Measurements from ENCODE around the gene SMIM14.
"Not testable (repeated sequence)": the region's sequence is repeated elsewhere in the genome, so short reads cannot be mapped to it uniquely, and the experiment has no call there.

The SMIM14 gene

DNA sequence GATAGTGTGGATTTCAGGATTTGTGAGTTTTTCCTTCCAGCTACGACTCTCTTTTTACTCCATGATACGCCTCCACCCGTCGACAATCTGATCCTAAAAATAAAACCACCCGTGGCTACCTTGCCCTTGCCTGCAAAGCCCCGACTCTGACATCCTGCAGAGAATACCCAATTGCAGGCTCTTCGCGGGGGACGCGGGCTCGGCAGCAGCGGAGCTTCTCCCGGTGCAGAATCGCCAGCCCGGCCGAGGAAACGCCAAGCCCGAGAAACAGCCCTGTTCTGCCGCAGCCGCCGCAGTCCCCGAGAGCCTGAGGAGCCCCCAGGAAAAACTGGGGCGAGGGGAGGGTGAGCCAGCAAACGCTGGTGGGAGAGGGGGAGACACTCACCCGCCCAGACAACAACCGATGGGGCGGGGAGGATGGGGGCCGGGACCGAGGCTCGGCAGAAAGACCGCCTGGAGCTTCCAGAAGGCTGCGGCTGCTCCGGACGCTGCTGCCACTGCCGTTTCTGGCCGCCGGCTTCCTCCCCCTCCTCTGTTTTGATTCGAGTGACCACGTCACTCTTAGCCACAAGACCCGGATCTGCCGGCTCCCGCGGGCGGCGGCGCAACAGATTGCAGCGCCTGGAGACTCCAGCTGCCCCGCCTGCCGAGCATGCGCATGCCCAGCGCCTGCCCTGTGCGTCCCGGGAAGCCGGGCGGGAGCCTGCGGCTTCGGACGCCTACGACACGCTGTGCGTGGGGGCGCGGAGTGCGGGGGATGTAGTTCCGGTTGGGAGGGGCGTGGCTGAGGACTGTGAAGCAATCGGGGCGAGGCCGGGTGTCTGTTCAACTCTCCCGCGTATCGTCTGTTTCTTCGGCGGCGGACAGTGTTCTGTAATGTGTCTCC lies at the start of gene SMIM14:
TSS of gene SMIM14 (minus strand) at position 512 of the 886 bp plus-strand sequence. CDS start 33,720 bp downstream, outside the sequence.
- peak; percentile 82 for DNase-seq

DNA sequence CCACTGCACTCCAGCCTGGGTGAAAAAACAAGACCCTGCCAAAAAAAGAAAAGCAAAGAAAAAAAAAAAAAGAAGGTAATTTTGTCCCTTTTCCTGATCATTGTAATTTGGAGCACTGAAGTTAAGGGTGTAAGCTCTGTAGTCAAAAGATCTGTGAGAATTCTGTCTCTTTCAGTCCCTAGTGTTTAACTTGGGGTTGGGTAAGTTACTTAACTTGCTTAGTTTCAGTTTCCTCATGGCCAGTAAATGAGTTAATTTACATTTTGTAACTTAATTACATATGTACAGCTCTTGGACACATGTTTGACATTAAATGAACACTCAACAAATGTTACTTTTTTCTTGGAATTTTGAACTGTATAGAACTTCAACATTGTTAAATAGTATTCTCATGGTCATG lies 48.3 kb upstream of the SMIM14 start:
- no peak for DNase-seq

DNA sequence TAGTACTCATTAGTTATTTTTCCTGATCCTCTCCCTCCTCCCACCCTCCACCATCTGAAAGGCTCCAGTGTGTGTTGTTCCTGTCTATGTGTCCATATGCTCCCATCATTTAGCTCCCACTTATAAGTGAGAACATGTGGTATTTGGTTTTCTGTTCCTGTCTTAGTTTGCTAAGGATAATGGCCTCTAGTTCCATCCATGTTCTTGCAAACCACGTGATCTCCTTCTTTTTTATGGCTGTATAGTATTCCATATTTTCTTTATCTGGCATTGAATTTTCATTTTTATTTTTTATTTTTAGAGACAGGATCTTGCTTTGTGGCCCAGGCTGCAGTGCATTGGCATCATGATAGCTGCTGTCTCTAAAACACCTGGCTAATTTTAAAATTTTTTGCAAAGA lies 47.3 kb upstream of the SMIM14 start:
- no peak for DNase-seq

DNA sequence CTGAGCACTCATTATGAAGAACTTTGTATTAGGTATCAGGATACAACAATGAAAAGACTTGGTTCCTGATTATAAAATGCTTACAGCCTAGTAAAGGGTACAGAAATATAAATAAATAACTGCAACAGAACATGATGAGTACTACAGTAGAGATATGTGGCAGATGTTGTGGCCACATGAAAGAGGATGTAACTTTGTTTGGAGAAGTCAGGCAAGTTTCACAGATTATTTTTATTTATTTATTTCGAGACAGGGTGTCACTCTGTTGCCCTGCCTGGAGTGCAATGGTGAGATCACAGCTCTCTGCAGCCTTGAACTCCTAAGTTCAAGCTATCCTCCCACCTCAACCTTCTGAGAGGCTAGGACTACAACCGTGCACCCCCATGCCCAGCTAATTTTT lies 43.5 kb upstream of the SMIM14 start:
- DNase-seq: no peak

DNA sequence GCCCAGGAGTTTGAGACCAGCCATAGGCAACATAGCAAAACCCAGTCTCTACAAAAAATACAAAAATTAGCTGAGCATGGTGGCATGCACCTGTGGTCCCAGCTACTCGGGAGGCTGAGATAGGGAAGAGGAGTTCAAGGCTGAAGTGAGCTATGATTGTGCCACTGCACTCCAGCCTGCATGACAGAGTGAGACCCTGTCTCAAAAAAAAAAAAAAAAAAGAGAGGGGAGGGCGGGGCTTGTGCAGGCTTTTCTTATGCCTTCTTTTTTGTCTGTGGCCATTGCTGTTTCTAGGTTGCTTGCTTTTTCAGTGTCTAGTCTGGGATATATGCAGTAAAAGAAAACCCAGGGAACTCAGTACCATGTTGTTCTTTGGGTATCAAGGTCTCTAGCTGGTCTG lies 42.3 kb upstream of the SMIM14 start:
- not testable (repeated sequence) for DNase-seq

DNA sequence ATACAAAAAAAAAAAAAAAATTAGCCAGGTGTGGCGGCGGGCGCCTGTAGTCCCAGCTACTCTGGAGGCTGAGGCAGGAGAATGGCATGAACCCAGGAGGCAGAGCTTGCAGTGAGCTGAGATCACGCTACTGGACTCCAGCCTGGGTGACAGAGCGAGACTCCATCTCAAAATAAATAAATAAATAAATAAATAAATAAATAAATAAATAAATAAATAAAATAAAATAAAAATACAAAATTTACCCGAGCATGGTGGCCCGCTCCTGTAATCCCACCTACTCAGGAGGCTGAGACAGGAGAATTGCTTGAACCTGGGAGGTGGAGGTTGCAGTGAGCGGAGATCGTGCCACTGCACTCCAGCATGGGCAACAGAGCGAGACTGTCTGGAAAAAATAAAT lies 37.0 kb upstream of the SMIM14 start:
- DNase-seq: not testable (repeated sequence)

DNA sequence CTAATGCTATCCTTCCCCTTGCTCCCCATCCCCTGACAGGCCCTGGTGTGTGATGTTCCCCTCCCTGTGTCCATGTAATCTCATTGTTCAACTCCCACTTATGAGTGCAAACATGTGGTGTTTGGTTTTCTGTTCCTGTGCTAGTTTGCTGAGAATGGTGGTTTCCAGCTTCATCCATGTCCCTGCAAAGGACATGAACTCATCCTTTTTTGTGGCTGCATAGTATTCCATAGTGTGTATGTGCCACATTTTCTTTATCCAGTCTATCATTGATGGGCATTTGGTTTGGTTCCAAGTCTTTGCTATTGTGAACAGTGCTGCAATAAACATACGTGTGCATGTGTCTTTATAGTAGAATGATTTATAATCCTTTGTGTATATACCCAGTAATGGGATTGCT lies 31.6 kb upstream of the SMIM14 start:
- not testable (repeated sequence) for DNase-seq

DNA sequence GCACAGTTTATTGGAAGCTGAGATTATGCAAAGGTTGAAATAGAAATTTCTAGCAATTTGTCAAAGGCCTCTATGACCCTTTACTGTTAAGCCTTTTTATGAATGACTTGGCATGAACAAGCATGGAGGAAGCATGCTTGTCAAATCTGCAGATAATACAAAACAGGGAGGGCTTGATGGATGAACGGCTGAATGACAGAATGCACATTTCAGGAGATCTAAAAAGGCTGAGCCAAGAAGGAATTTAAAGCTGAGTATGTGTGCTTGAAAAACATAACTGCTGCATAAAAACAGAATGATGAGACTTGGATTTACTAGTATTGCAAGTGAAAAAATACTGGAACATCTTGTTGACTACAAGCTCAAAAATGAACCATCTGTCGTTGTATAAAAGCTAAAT lies 30.2 kb upstream of the SMIM14 start:
- DNase-seq: no peak

DNA sequence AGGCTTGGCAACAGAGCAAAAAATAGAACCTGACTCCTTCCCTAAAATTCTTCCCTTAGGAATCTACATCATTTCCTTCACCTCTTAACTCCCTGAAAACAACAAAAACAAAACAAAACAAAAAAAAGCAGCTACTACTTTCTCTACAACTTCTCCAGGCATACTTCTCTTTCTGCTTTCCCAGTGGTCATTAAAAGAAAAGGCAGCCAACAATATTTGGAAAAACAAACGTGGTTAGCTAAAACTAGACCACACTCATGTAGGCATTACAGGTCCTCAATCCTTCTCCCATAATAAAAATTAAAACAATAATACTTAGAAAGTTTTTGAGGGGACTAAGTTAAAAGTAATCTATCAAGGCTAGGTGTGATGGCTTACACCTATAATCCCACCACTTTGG lies 29.0 kb upstream of the SMIM14 start:
- DNase-seq: no peak

DNA sequence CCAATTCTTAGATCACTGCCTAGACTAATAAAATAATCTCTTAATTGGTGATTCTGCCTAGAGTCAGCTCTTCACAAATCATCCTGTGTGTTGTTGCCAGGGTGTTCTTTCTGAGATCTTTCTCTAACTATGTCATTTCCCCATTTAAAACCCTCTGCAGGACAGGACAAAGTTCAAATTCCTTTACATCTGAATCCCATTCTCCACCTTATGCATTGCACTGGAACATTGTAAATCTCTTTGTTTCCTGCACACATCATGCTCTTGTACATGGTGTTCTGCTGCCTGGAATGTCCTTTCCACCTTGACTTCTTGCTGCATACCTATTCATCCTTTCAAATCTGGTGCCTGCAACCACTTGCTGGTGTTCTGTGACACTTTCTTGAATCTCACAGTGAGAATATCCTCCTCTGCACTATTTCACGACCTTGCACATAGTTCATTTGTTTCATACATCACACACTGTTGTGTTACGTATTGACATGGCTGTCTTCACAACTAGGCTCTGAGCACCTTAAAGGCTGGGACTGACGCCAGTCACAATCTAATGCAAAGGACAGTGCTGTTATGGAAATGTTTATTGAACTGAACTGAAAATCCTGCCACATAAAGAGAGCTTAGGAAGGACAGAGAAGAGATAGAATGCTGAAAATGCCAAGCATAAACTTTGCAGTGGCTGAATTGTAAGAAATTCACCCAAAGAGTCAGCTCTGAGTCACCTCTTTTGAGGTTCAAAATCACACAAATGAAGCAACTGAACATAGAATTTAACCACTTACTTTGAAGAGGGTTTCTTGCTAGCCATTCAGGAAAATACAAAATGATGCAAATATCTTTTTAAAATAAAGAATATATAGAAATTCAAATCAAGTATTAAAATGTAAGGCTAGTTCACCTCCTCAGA lies 26.4 kb upstream of the SMIM14 start:
- DNase-seq: no peak

DNA sequence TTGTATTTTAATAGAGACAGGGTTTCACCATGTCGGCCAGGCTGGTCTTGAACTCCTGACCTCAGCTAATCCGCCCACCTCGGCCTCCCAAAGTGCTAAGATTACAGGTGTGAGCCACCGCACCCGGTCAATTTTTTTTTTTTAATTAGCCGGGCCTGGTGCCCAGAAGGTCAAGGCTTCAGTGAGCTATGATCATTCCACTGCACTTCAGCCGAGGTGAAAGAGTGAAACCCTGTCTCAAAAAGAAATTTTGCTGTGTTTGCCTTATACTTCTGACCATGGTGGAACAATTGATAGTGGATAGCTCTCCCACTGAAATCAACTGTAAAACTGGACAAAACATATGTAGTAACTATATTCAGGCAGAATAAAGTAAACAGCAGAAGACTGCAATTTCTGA lies 24.0 kb upstream of the SMIM14 start:
- DNase-seq: no peak

DNA sequence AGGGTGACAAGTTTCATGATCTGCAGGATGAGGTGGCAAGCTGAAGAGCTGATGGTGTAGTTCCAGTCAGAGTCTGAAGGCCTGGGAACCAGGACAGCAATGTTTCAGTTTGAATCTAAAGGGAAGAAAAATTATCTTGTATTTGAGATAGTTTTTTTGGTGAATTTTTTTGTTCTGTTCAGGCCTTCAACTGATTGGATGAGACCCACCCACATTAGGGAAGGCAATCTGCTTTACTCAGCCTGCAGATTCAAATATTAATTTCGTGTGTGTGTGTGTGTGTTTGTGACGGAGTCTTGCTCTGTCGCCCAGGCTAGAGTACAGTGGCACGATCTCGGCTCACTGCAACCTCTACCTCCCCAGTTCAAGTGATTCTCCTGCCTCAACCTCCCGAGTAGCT lies 22.1 kb upstream of the SMIM14 start:
- no peak for DNase-seq

DNA sequence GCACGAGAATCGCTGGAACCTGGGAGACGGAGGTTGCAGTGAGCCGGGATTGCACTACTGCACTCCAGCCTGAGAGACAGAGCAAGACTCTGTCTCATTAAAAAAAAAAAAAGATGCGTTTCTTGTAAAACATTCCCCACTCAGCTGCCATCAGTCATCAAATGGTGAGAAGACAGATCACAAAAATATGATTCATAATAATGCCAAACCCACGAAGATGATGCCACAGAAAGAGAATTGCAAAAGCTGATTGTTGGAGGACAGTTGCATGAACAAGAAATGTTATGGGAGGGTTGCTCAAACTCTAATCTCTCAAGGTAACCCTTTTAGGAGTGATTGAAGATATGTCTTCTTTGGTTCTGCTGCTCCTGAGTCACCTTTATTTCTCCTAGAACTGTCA lies 21.4 kb upstream of the SMIM14 start:
- DNase-seq: no peak

DNA sequence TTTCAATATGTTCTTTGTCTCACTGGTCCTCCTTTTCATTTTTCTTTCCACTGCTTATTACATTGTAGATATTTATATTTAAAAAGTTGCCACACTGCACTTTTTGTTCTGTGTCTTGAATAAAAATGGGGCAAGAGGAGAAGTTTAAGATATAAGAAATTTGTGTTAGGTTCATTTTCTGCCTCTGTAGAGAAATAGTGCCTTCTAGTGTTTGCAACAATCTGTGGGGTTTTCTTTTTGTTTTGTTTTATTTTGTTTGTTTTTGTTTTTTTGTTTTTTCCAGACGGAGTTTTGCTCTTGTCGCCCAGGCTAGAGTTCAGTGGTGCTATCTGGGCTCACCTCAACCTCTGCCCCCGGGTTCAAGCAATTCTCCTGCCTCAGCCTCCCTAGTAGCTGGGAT lies 20.1 kb upstream of the SMIM14 start:
- no peak for DNase-seq

DNA sequence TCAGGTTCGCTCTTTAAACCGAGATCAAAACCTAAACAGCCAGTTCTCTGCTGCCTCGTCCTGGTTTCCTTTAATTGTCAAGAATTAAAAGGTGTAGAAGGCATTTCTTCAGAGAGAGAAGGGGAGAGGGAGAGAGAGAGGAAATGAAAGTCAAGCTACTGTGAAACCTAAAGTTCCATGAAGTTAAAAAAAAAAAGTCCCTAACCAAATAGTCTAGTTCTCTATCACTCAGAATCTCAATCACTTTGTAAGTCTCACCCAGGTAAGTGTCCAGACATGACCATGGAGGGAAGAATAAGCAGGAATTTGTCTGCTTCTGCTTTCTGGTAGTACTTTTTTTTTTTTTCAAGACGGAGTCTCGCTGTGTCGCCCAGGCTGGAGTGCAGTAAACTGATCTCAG lies 18.8 kb upstream of the SMIM14 start:
- DNase-seq: no peak

DNA sequence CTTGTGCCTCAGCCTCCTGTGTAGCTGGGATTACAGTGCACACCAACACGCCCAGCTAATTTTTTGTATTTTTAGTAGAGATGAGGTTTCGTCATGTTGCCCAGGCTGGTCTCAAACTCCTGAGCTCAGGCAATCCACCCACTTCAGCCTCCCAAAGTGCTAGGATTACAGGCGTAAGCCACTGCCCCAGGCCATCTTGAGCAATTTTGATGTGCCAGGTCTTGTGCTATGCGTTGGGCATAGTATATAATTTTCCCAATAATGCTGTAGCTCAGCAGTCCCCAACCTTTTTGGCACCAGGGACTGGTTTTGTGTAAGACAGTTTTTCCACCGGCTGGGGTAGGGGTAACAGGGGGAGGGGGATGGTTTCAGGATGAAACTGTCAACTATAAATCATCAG lies 18.0 kb upstream of the SMIM14 start:
- not testable (repeated sequence) for DNase-seq

DNA sequence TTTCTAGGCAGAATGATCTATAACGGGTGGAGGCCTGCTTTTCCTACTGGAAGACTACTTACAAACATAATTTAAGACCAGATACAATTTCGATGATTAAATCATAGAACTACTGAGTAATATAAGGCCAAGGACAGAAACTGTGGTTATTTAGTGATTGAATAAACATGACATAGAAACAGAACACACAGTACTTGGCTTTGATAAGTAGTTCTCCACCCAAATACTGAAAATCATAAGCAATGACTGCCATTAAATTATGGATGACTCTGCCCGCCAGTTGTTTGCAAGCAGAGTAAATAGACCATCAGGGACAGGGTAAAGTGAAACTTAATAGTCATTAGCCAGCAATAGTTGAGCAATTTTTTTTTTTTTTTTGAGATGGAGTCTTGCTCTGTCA lies 17.2 kb upstream of the SMIM14 start:
- no peak for DNase-seq

DNA sequence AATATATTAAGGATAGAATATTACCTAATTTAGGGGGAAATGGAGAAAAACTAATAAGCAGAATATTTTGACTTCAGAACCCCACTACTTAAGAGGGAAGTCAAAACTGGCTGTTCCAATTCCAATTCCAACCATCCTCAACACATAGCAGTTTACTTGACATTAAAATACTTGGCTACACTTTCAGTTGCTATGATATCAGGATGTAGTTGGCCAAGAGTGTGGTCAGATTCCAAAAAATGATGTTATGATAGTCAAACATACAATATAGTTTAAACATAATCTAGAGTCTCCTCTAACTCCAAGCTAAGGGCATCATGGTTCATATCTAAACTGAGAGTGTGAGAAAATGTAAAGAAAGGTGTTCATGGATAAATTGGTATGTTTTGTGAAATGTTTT lies 16.5 kb upstream of the SMIM14 start:
- no peak for DNase-seq

DNA sequence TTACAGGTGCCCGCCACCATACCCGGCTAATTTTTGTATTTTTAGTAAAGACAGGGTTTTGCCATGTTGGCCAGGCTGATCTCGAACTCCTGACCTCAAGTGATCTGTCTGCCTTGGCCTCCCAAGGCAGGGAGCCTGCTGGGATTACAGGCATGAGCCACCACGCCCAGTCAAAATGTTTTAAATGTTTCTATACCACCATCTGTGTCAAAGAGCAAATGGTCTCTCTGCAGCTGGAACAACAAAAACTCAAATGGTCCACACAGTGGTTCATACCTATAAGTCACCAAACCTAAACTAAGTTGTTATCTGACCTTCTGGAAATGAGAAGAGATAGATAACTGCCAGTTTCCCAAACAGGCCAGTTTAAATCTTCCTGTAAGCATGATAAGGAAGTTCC lies 12.9 kb upstream of the SMIM14 start:
- not testable (repeated sequence) for DNase-seq

DNA sequence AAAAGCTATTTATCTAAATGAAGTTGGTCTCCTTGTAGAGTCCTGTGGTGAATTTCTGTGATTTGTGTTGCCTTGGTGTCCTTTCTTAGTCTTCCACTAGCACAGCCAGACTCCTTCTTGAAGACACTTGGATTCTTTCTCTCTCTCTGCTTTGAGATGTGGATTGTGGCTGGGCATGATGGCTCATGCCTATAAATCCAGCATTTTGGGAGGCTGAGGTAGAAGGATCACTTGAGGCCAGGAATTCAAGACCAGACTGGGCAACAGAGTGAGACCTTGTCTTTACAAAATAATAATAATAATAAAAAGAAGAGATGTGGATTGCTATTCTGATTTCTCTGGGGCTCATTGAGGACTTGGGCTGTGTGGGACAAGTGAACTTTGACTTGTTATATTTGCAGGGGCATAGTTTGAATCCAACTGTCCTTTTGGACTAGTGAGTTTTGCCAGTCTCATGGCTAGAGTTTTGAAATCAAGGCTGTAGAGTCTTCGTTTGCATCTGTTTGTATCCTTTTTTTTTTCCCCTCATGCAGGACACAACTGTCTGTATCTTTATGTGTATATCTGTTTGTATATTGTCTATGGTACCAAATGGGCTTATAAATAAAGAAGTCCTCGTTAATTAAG lies 11.1 kb upstream of the SMIM14 start:
- no peak for DNase-seq

DNA sequence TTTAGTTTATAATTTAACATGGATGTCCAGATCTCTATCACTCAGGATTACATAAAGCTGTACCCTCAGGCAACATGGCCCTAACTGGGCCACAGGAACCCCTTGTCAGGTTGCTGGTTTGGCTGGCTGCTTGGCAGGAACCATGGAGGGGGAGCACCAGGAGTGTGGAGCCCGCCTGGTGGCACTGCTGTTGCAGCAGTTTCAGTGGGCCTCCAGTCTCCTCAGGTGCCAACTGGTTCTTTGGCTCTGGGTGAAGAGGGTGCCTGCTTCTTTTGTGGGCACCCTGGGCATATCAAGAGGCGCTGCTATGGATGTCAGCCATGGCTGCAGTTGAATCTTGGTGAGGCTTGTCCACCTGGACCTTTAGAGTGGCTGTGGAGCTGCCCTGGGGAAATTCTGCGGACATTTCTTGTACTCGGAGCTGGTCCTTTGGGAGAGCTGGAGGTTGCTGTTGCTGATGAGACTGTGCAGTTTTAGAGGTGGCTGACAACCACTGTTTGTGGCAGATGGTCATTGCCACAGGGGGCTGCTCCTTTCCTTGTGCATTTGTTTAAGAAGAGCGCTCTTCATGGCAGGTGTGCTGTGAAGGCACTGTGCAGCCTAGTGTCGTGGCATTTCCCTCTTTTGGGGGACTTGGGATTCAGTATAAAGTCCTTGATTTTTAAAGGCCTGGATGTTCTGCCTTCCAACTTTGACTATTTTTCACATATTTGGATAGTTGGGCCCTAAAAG lies 10.3 kb upstream of the SMIM14 start:
- DNase-seq: no peak

DNA sequence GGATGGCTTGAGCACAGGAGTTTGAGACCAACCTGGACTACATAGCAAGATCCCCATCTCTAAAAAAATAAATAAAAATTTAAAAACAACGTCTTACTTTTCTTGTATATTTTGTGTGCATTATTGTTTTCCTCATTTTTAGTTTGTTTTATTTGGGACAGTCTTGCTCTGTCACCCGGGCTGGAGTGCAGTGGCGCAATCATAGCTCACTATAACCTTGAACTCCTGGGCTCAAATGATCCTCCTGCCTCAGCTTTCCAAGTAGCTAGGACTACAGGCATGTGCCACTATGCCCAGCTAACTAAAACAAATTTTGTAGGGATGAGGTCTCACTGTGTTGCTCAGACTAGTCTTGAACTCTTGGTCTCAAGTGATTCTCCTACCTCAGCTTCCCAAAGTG lies 9.5 kb upstream of the SMIM14 start:
- DNase-seq: no peak
